Prostate gland (tissue), 2 donors: ENCODE measurements around the gene TERB1.

Experiments
- CTCF ChIP-seq, 4 experiments: fragments of 200-600 bp in 2 of 4; fragments of 450-650 bp in 2 of 4; sonication (generic) in 2 of 4; IDR thresholded peaks; 1 replicate in 3 of 4; 2 replicates in 1 of 4; pipeline ENCODE4 v1.5.1; 2016 to 2019; ENCODE audit warnings: antibody characterized with exemption in 4 of 4, mild to moderate bottlenecking in 2 of 4, moderate library complexity in 2 of 4
- POLR2A ChIP-seq: fragments of 450-650 bp; IDR thresholded peaks from one replicate; pipeline ENCODE4 v1.6.1; 2016; ENCODE audit warnings: antibody characterized with exemption, mild to moderate bottlenecking

GRCh38 chr16:66752958-66753357 is 48.4 kb downstream of the TERB1 start:
- TF ChIP-seq CTCF (IDR thresholded peaks at IDR 0.05): no peak
- TF ChIP-seq POLR2A: no peak
